Upper lobe of left lung (tissue), 6 donors: Measurements from ENCODE around the gene MYZAP. TPM values are rescaled to one million over a fixed set of nuclear protein-coding genes. Genes with fewer than 3 reads are reported as not detected.

Experiments used
- ATAC-seq, 2 donors: fragments of 200-7000 bp; cut with Tn5 transposase; one replicate each; pipeline ENCODE4 v1.9.1; 2022; ENCODE audit warnings: mild to moderate bottlenecking in 2 of 2, moderate library complexity in 2 of 2; ENCODE audit not compliant: low FRiP score in 2 of 2
- DNase-seq, 2 donors: peaks; one replicate each; pipeline ENCODE4 v3.0.0-alpha.2; 2019 to 2020
- H3K27ac ChIP-seq, 4 donors: fragments of 200-600 bp; sonication (generic); one replicate each; pipeline ENCODE4 v1.5.1; 2016 to 2019
- H3K27me3 ChIP-seq, 4 donors: fragments of 200-600 bp; sonication (generic); one replicate each; pipeline ENCODE4 v1.5.1; 2017 to 2019
- H3K36me3 ChIP-seq, 4 donors: fragments of 200-600 bp; sonication (generic); one replicate each; pipeline ENCODE4 v1.5.1; 2016 to 2019
- H3K4me1 ChIP-seq, 4 donors: fragments of 200-600 bp; sonication (generic); one replicate each; pipeline ENCODE4 v1.5.1; 2018 to 2019
- H3K4me3 ChIP-seq, 4 donors: fragments of 200-600 bp; sonication (generic); one replicate each; pipeline ENCODE4 v1.5.1; 2017 to 2019; ENCODE audit warnings: mild to moderate bottlenecking in 2 of 4, moderate library complexity in 1 of 4
- H3K9me3 ChIP-seq, 4 donors: fragments of 200-600 bp; sonication (generic); one replicate each; pipeline ENCODE4 v1.5.1; 2018 to 2019
- CTCF ChIP-seq, 6 experiments: fragments of 450-650 bp in 4 of 6; fragments of 200-600 bp in 2 of 6; sonication (generic) in 2 of 6; IDR thresholded peaks; one replicate each; pipeline ENCODE4 v1.5.1; 2016 to 2019; ENCODE audit warnings: antibody characterized with exemption in 6 of 6
- EP300 ChIP-seq, 4 donors: sonication (generic); formaldehyde crosslinking; IDR thresholded peaks; one replicate each; pipeline ENCODE4 v1.5.1; 2017; ENCODE audit warnings: antibody characterized with exemption in 4 of 4, control low read depth in 2 of 4
- POLR2A ChIP-seq, 4 donors: fragments of 450-650 bp; IDR thresholded peaks; one replicate each; pipeline ENCODE4 v1.5.1; 2016 to 2017; ENCODE audit warnings: antibody characterized with exemption in 4 of 4, mild to moderate bottlenecking in 2 of 4
- POLR2AphosphoS5 ChIP-seq, 2 donors: sonication (generic); formaldehyde crosslinking; IDR thresholded peaks; one replicate each; pipeline ENCODE4 v1.5.1; 2017; ENCODE audit warnings: antibody characterized with exemption in 2 of 2
- WGBS, 2 donors: methylation state at CpG; one replicate each; pipeline ENCODE4 v1.1.5; 2017 to 2018; 5-methylcytosine and 5-hydroxymethylcytosine counted together
- total RNA-seq, 6 donors: library from RNA; depleted of rRNA in 4 of 6; stranded (reverse); fragments of >200 nt in 4 of 6; gene quantifications; one replicate each; pipeline versions ENCODE4 v1.1.0 to v1.2.1, GENCODE V29; 2016 to 2021
- donor health status: DM: no; HTN: no; CAD: no; lungs with moderate emphysema.
- donor health status: DM: no; HTN: yes; CAD: no; lungs with severe emphysema.

MYZAP gene
- total RNA-seq, 6 donors from 2014 or later = 22.0 to 54.3 (median 30.4) TPM

- H3K4me3 ChIP-seq = no peak overlapping the region
- WGBS, 2 donors = 78 to 79% methylated on average over 4 of the region's 4 CpGs
- no peaks in the 10 kb centered on the region for H3K4me1 ChIP-seq
- H3K9me3 ChIP-seq = no peaks in the 10 kb centered on the region
- TF ChIP-seq EP300 (IDR thresholded peaks at IDR 0.05) = no peak
- TF ChIP-seq POLR2A (IDR thresholded peaks at IDR 0.05) = no peak
- TF ChIP-seq CTCF (IDR thresholded peaks at IDR 0.05) = no peak
- TF ChIP-seq POLR2AphosphoS5 (IDR thresholded peaks at IDR 0.05) = no peak
- H3K27ac ChIP-seq = no peak overlapping the region
- no peak for ATAC-seq
- no peaks in the 10 kb centered on the region for H3K27me3 ChIP-seq
- peaks cover 0 to 8% (median 0%) of the 10 kb centered on the region in 4 donors for H3K36me3 ChIP-seq
- DNase-seq = no peak
Measured at GRCh38 chr15:57686657-57687056, 95.0 kb downstream of the MYZAP start.

- Histone ChIP-seq H3K4me3 (no peak overlapping the region), H3K36me3 (no peaks in the 10 kb centered on the region), H3K9me3 (no peaks in the 10 kb centered on the region), H3K27me3 (no peaks in the 10 kb centered on the region), H3K4me1 (peaks cover 0 to 5% (median 0%) of the 10 kb centered on the region in 4 donors), H3K27ac (no peak overlapping the region)
- TF ChIP-seq CTCF (IDR thresholded peaks at IDR 0.05) (no peak), EP300 (IDR thresholded peaks at IDR 0.05) (no peak), POLR2AphosphoS5 (IDR thresholded peaks at IDR 0.05) (no peak), POLR2A (IDR thresholded peaks at IDR 0.05) (no peak)
- ATAC-seq = no peak
- WGBS, 2 donors = 83 to 94% methylated on average over 5 to 6 of the region's 6 CpGs
- peak in 1 of 2 donors; percentile 7 for DNase-seq
Measured at GRCh38 chr15:57690341-57690966, 98.8 kb downstream of the MYZAP start.

DNA sequence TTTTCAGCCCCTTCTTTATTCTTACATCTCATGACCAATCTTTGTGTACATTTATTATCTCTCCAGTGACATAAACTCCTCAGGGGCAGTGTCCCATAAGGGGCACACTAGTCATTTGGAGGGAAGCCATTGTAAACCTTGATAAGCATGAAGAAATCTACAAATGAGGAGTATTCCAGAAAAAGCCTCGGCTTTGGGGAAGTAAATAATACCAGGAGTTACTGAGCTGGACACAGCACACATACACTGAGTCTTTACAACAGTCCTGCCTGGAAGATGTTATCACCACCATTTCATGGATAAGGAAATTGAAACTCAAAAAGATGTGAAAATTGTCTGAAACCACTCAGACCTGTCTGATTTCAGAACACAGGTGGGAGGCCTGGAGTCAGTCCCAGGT, 99.4 kb downstream of the MYZAP start:
- Histone ChIP-seq H3K4me3 (no peak overlapping the region), H3K36me3 (no peaks in the 10 kb centered on the region), H3K4me1 (peaks cover 0 to 5% (median 0%) of the 10 kb centered on the region in 4 donors), H3K27me3 (no peaks in the 10 kb centered on the region), H3K27ac (no peak overlapping the region), H3K9me3 (no peaks in the 10 kb centered on the region)
- ATAC-seq = no peak
- no peak for TF ChIP-seq POLR2AphosphoS5 (IDR thresholded peaks at IDR 0.05)
- TF ChIP-seq CTCF (IDR thresholded peaks at IDR 0.05) = no peak
- TF ChIP-seq EP300 (IDR thresholded peaks at IDR 0.05) = no peak
- TF ChIP-seq POLR2A (IDR thresholded peaks at IDR 0.05) = no peak
- DNase-seq = no peak
- 29 to 41% methylated on average over 1 of the region's 1 CpG for WGBS, 2 donors

- WGBS, 2 donors = 63 to 68% methylated on average over 1 of the region's 1 CpG
- H3K36me3 ChIP-seq = no peaks in the 10 kb centered on the region
- H3K27ac ChIP-seq = no peak overlapping the region
Measured at GRCh38 chr15:57692709-57693108, 101.0 kb downstream of the MYZAP start.

More at GRCh38 chr15:57692709-57693108, 101.0 kb downstream of the MYZAP start:
- H3K4me3 ChIP-seq = no peak overlapping the region
- H3K4me1 ChIP-seq = peaks cover 0 to 5% (median 0%) of the 10 kb centered on the region in 4 donors
- DNase-seq = no peak
- H3K27me3 ChIP-seq = no peaks in the 10 kb centered on the region
- no peak for TF ChIP-seq CTCF (IDR thresholded peaks at IDR 0.05)
- no peak for TF ChIP-seq POLR2A (IDR thresholded peaks at IDR 0.05)
- no peak for TF ChIP-seq EP300 (IDR thresholded peaks at IDR 0.05)
- TF ChIP-seq POLR2AphosphoS5 (IDR thresholded peaks at IDR 0.05) = no peak
- no peak for ATAC-seq
- H3K9me3 ChIP-seq = no peaks in the 10 kb centered on the region
